Endothelial cell of umbilical vein (primary cell): ENCODE measurements around the gene MAP3K14. TPM values are rescaled to one million over a fixed set of nuclear protein-coding genes. Genes with fewer than 3 reads are reported as not detected.

ENCODE experiments used
- BruUV-seq: library from RNA; stranded (reverse); fragments of 400-500 nt; replicated peaks from 2 replicates; lab custom pipeline; 2021; lab: Mats Ljungman, UMichigan
- CTCF ChIA-PET: fragments of 300-600, 350-600 bp; sonication (Branson Sonifier 250); formaldehyde crosslinking; loops from one replicate; lab custom pipeline; 2021; ENCODE audit warnings: antibody characterized with exemption, inconsistent platforms; lab: Charles Lee
- POLR2A ChIA-PET: fragments of 300-600, 350-600 bp; sonication (Branson Sonifier 250); formaldehyde crosslinking; loops from one replicate; lab custom pipeline; 2021; ENCODE audit warnings: antibody characterized with exemption, inconsistent platforms; lab: Charles Lee
- DNase-seq: peaks from one replicate; pipeline ENCODE4 v3.0.0-alpha.2; 2011; ENCODE audit warnings: low read depth, low spot score
- FAIRE-seq: peaks from 2 replicates; lab custom pipeline; 2011; peaks lifted over from hg19 to GRCh38; lab: Jason Lieb, UNC
- H2AFZ ChIP-seq: 2 replicates; pipeline ENCODE4 v1.6.0; 2012; ENCODE audit warnings: low read depth, low read length, control low read depth, inconsistent platforms
- H3K27ac ChIP-seq: 2 replicates; pipeline ENCODE4 v1.5.1; 2011; ENCODE audit warnings: low read depth, mild to moderate bottlenecking, control low read depth, low read length, moderate library complexity; ENCODE audit not compliant: insufficient read depth
- H3K27me3 ChIP-seq, 2 experiments: 2 replicates each; pipeline versions ENCODE4 v1.6.0 to v1.6.1; 2011; ENCODE audit warnings: low read length in 2 of 2, mixed read lengths in 1 of 2; ENCODE audit not compliant: control insufficient read depth in 2 of 2, insufficient read depth in 2 of 2
- H3K36me3 ChIP-seq, 2 experiments: 2 replicates in 1 of 2; 3 replicates in 1 of 2; pipeline ENCODE4 v1.5.1; 2011; ENCODE audit warnings: low read length in 2 of 2, mild to moderate bottlenecking in 1 of 2, moderate library complexity in 1 of 2; ENCODE audit not compliant: control insufficient read depth in 2 of 2, insufficient read depth in 2 of 2; ENCODE audit errors: extremely low read depth in 1 of 2
- H3K4me1 ChIP-seq: 3 replicates; pipeline ENCODE4 v1.5.1; 2011; ENCODE audit warnings: mild to moderate bottlenecking, low read length; ENCODE audit not compliant: control insufficient read depth, insufficient read depth; ENCODE audit errors: extremely low read depth
- H3K4me2 ChIP-seq: 2 replicates; pipeline ENCODE4 v1.6.1; 2011; ENCODE audit warnings: low read length, control low read depth, mixed read lengths; ENCODE audit not compliant: insufficient read depth
- H3K4me3 ChIP-seq, 3 experiments: fragments of 200-600 bp in 1 of 3; sonication (generic), shearing (Covaris generic) in 1 of 3; replicated peaks in 1 of 3; 2 replicates each; pipeline ENCODE4 v1.5.1; 2011 to 2016; ENCODE audit warnings: control low read depth in 3 of 3, low read length in 3 of 3, mild to moderate bottlenecking in 2 of 3, inconsistent platforms in 1 of 3, low read depth in 1 of 3, moderate library complexity in 1 of 3; ENCODE audit not compliant: insufficient read depth in 1 of 3
- H3K79me2 ChIP-seq: 2 replicates; pipeline ENCODE4 v1.6.0; 2012; ENCODE audit warnings: low read length, inconsistent platforms; ENCODE audit not compliant: control insufficient read depth, insufficient read depth
- H3K9ac ChIP-seq: replicated peaks from 2 replicates; pipeline ENCODE3; 2011; ENCODE audit warnings: low read length, control low read depth; ENCODE audit not compliant: insufficient read depth; ENCODE audit errors: extremely low read depth
- H3K9me1 ChIP-seq: replicated peaks from 3 replicates; pipeline ENCODE4 v1.6.0; 2011; ENCODE audit warnings: mild to moderate bottlenecking, low read length; ENCODE audit not compliant: control insufficient read depth, insufficient read depth; ENCODE audit errors: extremely low read depth
- H3K9me3 ChIP-seq: replicated peaks from 2 replicates; pipeline ENCODE4 v1.5.1; 2012; ENCODE audit warnings: low read length, inconsistent platforms; ENCODE audit not compliant: control insufficient read depth, insufficient read depth
- H4K20me1 ChIP-seq: replicated peaks from 2 replicates; pipeline ENCODE3; 2011; ENCODE audit warnings: mild to moderate bottlenecking, low read length; ENCODE audit not compliant: control insufficient read depth, insufficient read depth; ENCODE audit errors: extremely low read depth
- EZH2 ChIP-seq: IDR thresholded peaks from 2 replicates; pipeline ENCODE4 v1.6.1; 2012; ENCODE audit warnings: borderline replicate concordance, low read depth, mild to moderate bottlenecking, moderate library complexity, low read length, inconsistent platforms; ENCODE audit not compliant: severe bottlenecking
- FOS ChIP-seq: IDR thresholded peaks from 2 replicates; pipeline ENCODE4 v1.6.1; 2011; ENCODE audit warnings: mild to moderate bottlenecking, low read length, moderate library complexity, borderline replicate concordance; ENCODE audit not compliant: insufficient read depth
- GATA2 ChIP-seq: IDR thresholded peaks from 2 replicates; pipeline ENCODE4 v1.7.0; 2011; ENCODE audit warnings: low read depth, mild to moderate bottlenecking, moderate library complexity, mixed read lengths, low read length; ENCODE audit not compliant: insufficient read length, insufficient read depth
- JUN ChIP-seq: IDR thresholded peaks from 2 replicates; pipeline ENCODE4 v1.6.1; 2011; ENCODE audit warnings: borderline replicate concordance, low read depth; ENCODE audit not compliant: insufficient read length, insufficient read depth
- MAX ChIP-seq: IDR thresholded peaks from 2 replicates; pipeline ENCODE4 v1.6.1; 2011; ENCODE audit not compliant: insufficient read depth, insufficient read length
- MYC ChIP-seq: IDR thresholded peaks from one replicate; pipeline ENCODE4 v1.6.1; 2011; ENCODE audit warnings: mild to moderate bottlenecking, low read depth, low read length
- POLR2A ChIP-seq: IDR thresholded peaks from 2 replicates; pipeline ENCODE4 v1.6.1; 2012; ENCODE audit warnings: low read depth, mild to moderate bottlenecking, control low read depth, low read length
- POLR2AphosphoS5 ChIP-seq: IDR thresholded peaks from 2 replicates; pipeline ENCODE4 v1.6.1; 2012; ENCODE audit warnings: low read depth, mild to moderate bottlenecking, control low read depth, low read length, moderate library complexity; ENCODE audit not compliant: insufficient read depth
- dilution Hi-C: fragments of 300-500 bp; cut with MboI; formaldehyde crosslinking; loops from one replicate; pipeline ENCODE4 v1.15.0; 2019; ENCODE audit warnings: low sequenced_read_pairs; ENCODE audit not compliant: extremely low pct_ligation_motif_present
- intact Hi-C: fragments of 100-400 bp; cut with micrococcal nuclease; formaldehyde crosslinking; loops from one replicate; pipeline ENCODE4 v1.10.0; 2022
- polyA plus RNA-seq, 4 experiments: library from polyadenylated mRNA; depleted of rRNA in 3 of 4; stranded (reverse) in 3 of 4; unstranded in 1 of 4; fragments of >200 nt; gene quantifications; 2 replicates each; pipeline versions ENCODE4 v1.2.1 to v1.2.3, GENCODE V29; 2011 to 2012; ENCODE audit warnings: missing spikeins in 1 of 4
- total RNA-seq: library from RNA; stranded (reverse); gene quantifications from 2 replicates; pipeline ENCODE4 v1.2.3, GENCODE V29; 2021

MAP3K14 gene
- total and polyA plus RNA-seq, 2 donors (not counting 3 experiments of a cell fraction or from before 2014, with no cell fraction given), result 5.4 to 9.8 TPM

- peak overlapping the region; percentile 87 for H3K27ac ChIP-seq
- H3K27me3 ChIP-seq, result no peaks in the 10 kb centered on the region
- no peak overlapping the region for H3K9ac ChIP-seq
- no peaks in the 10 kb centered on the region for H3K79me2 ChIP-seq
- peak; percentile 38 for FAIRE-seq
- POLR2A ChIA-PET, result interaction anchor here (0.6 to 2.1 kb wide), 3 partner anchors 22 to 37 kb away, joined by 4 to 6 read pairs (median 4); partner anchors contain the start of gene MAP3K14
- TF ChIP-seq EZH2 (no peak), FOS (no peak), POLR2AphosphoS5 (no peak), GATA2 (no peak), MYC (no peak), MAX (no peak), JUN (no peak), POLR2A (no peak)
- no peak for DNase-seq
- H3K36me3 ChIP-seq, result no peaks in the 10 kb centered on the region
- H3K9me1 ChIP-seq, result no peaks in the 10 kb centered on the region
- H3K4me2 ChIP-seq, result no peak overlapping the region
- intact Hi-C loops, result no loop called here
- no peak overlapping the region for H3K4me3 ChIP-seq
- CTCF ChIA-PET, result interaction anchor here (0.7 to 2.9 kb wide), 11 partner anchors 10 to 204 kb away, joined by 3 to 18 read pairs (median 4); partner anchors contain the start of genes ACBD4 and MAP3K14
- H3K9me3 ChIP-seq, result no peaks in the 10 kb centered on the region
- peaks cover 32% of the 10 kb centered on the region for H3K4me1 ChIP-seq
- dilution Hi-C loops, result no loop called here
- BruUV-seq, result no TSS peak
- no peak overlapping the region for H2AFZ ChIP-seq
- H4K20me1 ChIP-seq, result no peaks in the 10 kb centered on the region
Measured at GRCh38 chr17:45338996-45339535, 22.2 kb upstream of the MAP3K14 start.
